HG02610 (cell line): ENCODE measurements around the gene ZBTB11.
"Not testable (repeated sequence)": the region's sequence is repeated elsewhere in the genome, so short reads cannot be mapped to it uniquely, and the experiment has no call there.

Source experiments
- ATAC-seq: cut with Tn5 transposase; IDR thresholded peaks from one replicate; pipeline ENCODE4 v1.9.1; 2021; ENCODE audit warnings: mild to moderate bottlenecking, moderate library complexity; ENCODE audit not compliant: unreplicated experiment

ZBTB11 gene

GRCh38 chr3:101623656-101624055 is 53.3 kb downstream of the ZBTB11 start:
- no peak for ATAC-seq

- ATAC-seq: no peak
Measured at GRCh38 chr3:101619734-101620133, 57.2 kb downstream of the ZBTB11 start.

DNA sequence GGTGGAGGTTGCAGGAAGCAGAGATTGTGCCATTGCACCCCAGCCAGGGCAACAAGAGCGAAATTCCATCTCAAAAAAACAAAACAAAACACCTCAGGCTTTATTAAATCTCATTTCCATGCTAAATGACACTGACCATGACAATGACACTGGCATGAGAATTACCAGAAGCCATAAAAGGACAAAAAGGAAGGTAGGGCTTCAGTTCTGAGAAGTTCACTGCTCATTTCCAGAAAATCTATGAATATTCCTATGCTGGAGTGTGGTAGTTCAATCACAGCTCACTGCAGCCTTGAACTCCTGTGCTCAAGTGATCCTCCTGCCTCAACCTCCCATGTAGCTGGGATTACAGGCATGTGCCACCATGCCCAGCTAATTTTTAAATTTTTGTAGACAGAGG is 58.2 kb downstream of the ZBTB11 start:
- no peak for ATAC-seq

- no peak for ATAC-seq
Measured at GRCh38 chr3:101617478-101617877, 59.5 kb downstream of the ZBTB11 start.

DNA sequence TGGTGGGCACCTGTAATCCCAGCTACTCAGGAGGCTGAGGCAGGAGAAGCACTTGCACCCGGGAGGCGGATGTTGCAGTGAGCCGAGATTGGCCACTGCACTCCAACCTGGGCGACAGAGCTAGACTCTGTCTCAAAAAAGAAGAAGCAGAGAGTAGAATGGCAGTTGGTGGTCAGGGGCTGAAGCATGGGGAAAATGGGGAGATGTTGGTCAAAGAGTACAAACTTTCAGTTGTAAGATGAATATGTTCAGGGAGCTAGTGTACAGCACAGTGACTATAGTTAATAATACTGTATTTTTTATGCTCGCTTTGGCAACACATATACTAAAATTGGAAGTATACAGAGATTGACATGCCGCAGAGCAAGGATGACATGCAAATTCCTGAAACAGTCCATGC is 61.4 kb downstream of the ZBTB11 start:
- no peak for ATAC-seq

GRCh38 chr3:101613014-101613413 is 63.9 kb downstream of the ZBTB11 start:
- not testable (repeated sequence) for ATAC-seq

DNA sequence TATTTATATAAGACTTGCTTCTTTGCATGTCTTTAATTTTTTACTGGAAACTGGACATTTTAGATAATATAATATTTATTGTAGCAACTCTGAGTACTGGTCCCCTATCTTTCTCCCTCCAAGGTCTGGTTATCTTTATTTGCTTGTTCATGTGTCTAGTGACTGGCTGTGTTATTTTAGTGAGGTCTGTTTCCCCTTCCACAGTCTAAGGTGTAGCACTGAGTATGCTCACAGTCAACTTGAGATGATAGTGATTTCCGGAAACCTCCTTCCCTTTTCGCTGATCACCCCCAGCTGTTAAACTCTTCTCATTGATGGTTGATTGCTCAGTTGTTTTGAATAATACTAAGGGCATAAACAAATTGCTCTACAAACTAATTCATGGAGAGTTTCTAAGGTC is 65.9 kb downstream of the ZBTB11 start:
- ATAC-seq: no peak

DNA sequence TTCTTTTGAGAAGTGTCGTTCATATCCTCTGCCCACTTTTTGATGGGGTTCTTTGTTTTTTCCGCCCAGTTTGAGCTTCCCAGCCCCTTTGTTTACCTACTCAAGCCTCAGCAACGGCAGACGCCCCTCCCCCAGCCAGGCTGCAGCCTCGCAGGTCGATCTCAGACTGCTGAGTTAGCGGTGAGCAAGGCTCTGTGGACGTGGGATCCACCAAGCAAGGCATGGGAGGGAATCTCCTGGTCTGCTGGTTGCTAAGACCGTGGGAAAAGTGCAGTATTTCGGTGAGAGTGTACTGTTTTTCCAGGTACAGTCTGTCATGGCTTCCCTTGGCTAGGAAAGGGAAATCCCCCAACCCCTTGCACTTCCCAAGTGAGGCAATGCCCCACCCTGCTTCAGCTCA is 71.5 kb downstream of the ZBTB11 start:
- ATAC-seq: not testable (repeated sequence)

DNA sequence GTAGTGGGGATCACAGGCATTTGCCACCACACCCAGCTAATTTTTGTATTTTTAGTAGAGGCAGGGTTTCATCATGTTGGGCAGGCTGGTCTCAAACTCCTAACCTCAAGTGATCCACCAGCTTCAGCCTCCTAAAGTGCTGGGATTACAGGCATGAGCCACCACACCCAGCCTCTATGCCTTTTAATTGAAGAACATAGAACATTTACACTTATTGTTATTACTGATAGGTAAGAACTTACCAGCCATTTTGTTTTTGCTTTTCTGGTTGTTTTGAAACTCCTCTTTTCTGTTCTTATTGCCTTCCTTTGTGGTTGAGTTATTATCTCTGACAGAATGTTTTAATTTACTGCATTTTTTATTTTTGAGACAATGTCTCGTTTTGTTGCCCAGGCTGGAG is 73.7 kb downstream of the ZBTB11 start:
- ATAC-seq: no peak

GRCh38 chr3:101602731-101603130 is 74.2 kb downstream of the ZBTB11 start:
- no peak for ATAC-seq
